Endothelial cell of umbilical vein (primary cell): ENCODE measurements around the gene TASOR.

ENCODE experiments used
- EZH2 ChIP-seq: IDR thresholded peaks from 2 replicates; pipeline ENCODE4 v1.6.1; 2012; ENCODE audit warnings: borderline replicate concordance, low read depth, mild to moderate bottlenecking, moderate library complexity, low read length, inconsistent platforms; ENCODE audit not compliant: severe bottlenecking
- POLR2A ChIP-seq: IDR thresholded peaks from 2 replicates; pipeline ENCODE4 v1.6.1; 2012; ENCODE audit warnings: low read depth, mild to moderate bottlenecking, control low read depth, low read length
- TF ChIP-seq, protein P1 (sequence below), 2 donors: IDR thresholded peaks; 1 replicate in 1 of 2; 2 replicates in 1 of 2; pipeline ENCODE4 v1.5.1; 2011; ENCODE audit warnings: low read length in 2 of 2, mild to moderate bottlenecking in 2 of 2, moderate library complexity in 2 of 2, control low read depth in 1 of 2, inconsistent platforms in 1 of 2, low read depth in 1 of 2; ENCODE audit not compliant: insufficient read depth in 1 of 2; ENCODE audit errors: extremely low read depth in 1 of 2

DNA sequence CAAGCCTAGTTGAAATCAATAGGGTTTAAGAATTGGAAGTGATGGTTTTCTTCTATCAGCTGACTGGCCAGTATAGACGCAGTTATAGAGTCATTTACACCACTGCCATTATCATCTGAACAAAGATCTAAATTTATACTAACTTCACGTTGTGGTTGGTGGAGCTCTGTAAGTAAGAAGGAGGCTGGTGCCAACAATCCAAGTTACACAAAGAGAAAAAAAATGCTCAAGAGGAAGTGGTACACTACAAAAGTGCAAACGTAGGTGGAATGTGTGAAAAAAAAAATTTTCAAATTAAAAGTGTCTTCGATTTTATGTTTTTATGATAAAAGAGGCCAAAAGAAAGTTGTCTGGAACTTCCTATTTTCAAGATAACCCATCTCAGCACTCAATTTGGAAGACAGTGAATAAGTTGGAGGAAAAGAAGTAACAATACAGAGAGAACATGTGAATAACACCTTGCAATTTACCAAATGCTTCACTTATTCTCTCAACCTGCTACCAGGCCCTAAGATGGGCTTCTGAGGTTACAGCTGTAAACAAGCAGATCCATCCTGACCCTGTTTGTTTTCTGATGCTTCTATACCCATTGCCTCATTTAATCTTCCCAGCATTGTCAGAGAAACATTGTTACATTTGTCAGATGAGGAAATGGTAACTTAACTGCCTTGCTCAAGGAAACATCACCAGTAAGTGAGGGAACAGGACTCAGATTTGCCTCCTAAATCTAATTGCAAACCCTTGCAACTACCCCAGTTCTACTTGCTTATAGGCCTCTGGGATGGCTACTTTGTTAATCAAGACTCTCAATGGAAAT lies 12.0 kb upstream of the TASOR start:
- no peak for TF ChIP-seq POLR2A
- TF ChIP-seq, protein P1, sequence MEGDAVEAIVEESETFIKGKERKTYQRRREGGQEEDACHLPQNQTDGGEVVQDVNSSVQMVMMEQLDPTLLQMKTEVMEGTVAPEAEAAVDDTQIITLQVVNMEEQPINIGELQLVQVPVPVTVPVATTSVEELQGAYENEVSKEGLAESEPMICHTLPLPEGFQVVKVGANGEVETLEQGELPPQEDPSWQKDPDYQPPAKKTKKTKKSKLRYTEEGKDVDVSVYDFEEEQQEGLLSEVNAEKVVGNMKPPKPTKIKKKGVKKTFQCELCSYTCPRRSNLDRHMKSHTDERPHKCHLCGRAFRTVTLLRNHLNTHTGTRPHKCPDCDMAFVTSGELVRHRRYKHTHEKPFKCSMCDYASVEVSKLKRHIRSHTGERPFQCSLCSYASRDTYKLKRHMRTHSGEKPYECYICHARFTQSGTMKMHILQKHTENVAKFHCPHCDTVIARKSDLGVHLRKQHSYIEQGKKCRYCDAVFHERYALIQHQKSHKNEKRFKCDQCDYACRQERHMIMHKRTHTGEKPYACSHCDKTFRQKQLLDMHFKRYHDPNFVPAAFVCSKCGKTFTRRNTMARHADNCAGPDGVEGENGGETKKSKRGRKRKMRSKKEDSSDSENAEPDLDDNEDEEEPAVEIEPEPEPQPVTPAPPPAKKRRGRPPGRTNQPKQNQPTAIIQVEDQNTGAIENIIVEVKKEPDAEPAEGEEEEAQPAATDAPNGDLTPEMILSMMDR (IDR thresholded peaks at IDR 0.05; ENCODE audit: extremely low read depth in 1 of 2, insufficient read depth in 1 of 2, low read depth in 1 of 2, low read length in 2 of 2): no peak
- no peak for TF ChIP-seq EZH2
